Measurements from ENCODE around the gene TNS3. TPM values are rescaled to one million over a fixed set of nuclear protein-coding genes. Genes with fewer than 3 reads are reported as not detected.

Gene TNS3
- total RNA-seq, 1 experiment from 2014 or later, result 9.5 TPM

GRCh38 chr7:47529405-47529804 is 52.5 kb downstream of the TNS3 start:
- H3K36me3 Mint-ChIP-seq (ENCODE audit: insufficient read depth in 1 of 3, low read depth in 3 of 3), result peaks cover 3 to 19% (median 18%) of the 10 kb centered on the region in 3 experiments; a peak in 6 of 7 replicates
- H3K9me3 Mint-ChIP-seq, result peaks cover 4 to 6% of the 10 kb centered on the region in 2 experiments; a peak in 3 of 5 replicates
- H3K27ac Mint-ChIP-seq, result no peak overlapping the region
- H3K56ac ChIP-seq (ENCODE audit: insufficient read length, low read depth, low read length), result no peak overlapping the region
- no peak overlapping the region for H4K5ac ChIP-seq (ENCODE audit: insufficient read length, low read depth, low read length)
- H4K20me1 ChIP-seq (ENCODE audit: control insufficient read depth, insufficient read depth, insufficient read length), result no peaks in the 10 kb centered on the region
- H2AFZ ChIP-seq (ENCODE audit: low read length), result no peak overlapping the region
- H3K27me3 Mint-ChIP-seq (ENCODE audit: low read depth), result peaks cover 10% of the 10 kb centered on the region
- no peaks in the 10 kb centered on the region for H3K79me2 ChIP-seq (ENCODE audit: insufficient read depth, low read length)
- WGBS (ENCODE audit: extremely low coverage, insufficient read length, low lambda C conversion rate), result no CpG with 5 or more reads among the region's 1 CpG
- H2BK5ac ChIP-seq (ENCODE audit: insufficient read length, low read length), result no peak overlapping the region
- H3K18ac ChIP-seq (ENCODE audit: insufficient read length, low read depth, low read length), result no peak overlapping the region
- no peak overlapping the region for H3K14ac ChIP-seq (ENCODE audit: insufficient read depth, low read length)
- no peak overlapping the region for H2BK15ac ChIP-seq (ENCODE audit: low read depth, low read length)
- peaks cover 0 to 16% of the 10 kb centered on the region in 2 experiments; a peak in 3 of 4 replicates for H3K4me1 Mint-ChIP-seq
- H3K9me3 ChIP-seq (ENCODE audit: control insufficient read depth, low read depth, low read length), result no peaks in the 10 kb centered on the region
- TF ChIP-seq CTCF (conservative IDR thresholded peaks at IDR 0.05), result no peak
- no peak overlapping the region for H3T11ph ChIP-seq (ENCODE audit: low read length)
- H3K23ac ChIP-seq (ENCODE audit: insufficient read length, low read depth, low read length), result no peak overlapping the region
- H3K4ac ChIP-seq (ENCODE audit: low read depth, low read length), result no peak overlapping the region
- H3K27me3 ChIP-seq (ENCODE audit: insufficient read depth, low read length), result no peaks in the 10 kb centered on the region
- no peak overlapping the region for H3K9ac ChIP-seq (ENCODE audit: extremely low read depth, insufficient read length, low read length)
- no peaks in the 10 kb centered on the region for H3K4me1 ChIP-seq (ENCODE audit: insufficient read depth, low read length)
- H3K27ac ChIP-seq (ENCODE audit: insufficient read length, low read depth, low read length), result no peak overlapping the region
- H3K4me2 ChIP-seq (ENCODE audit: insufficient read depth, insufficient read length, low read length), result no peak overlapping the region
- no peak overlapping the region for H2BK120ac ChIP-seq (ENCODE audit: low read depth, low read length, poor library complexity, severe bottlenecking)
- no peak for DNase-seq
- H4K8ac ChIP-seq (replicated peaks; ENCODE audit: insufficient read length, low read depth, low read length), result no peak overlapping the region
- no peaks in the 10 kb centered on the region for H3K23me2 ChIP-seq (ENCODE audit: insufficient read length, low read depth, low read length, poor library complexity, severe bottlenecking)
- H3K79me1 ChIP-seq (ENCODE audit: insufficient read depth, low read depth, low read length, poor library complexity, severe bottlenecking), result no peaks in the 10 kb centered on the region
- H2BK20ac ChIP-seq (ENCODE audit: low read depth, low read length, poor library complexity, severe bottlenecking), result no peak overlapping the region
- H4K91ac ChIP-seq (ENCODE audit: insufficient read length, low read depth, low read length), result no peak overlapping the region
- H3K4me3 Mint-ChIP-seq, result no peak overlapping the region
- H2AK5ac ChIP-seq (ENCODE audit: insufficient read length, low read length), result no peak overlapping the region
- no peak overlapping the region for H2BK12ac ChIP-seq (ENCODE audit: insufficient read length, low read depth, low read length)
